HepG2 (cell line): ENCODE results near the gene COQ7. TPM values are rescaled to one million over a fixed set of nuclear protein-coding genes. Genes with fewer than 3 reads are reported as not detected.
A peak's percentile ranks its signal among the peaks of the same experiment; 100 is the strongest.

Experiments
- BRCA1 ChIP-seq: sonication (generic); formaldehyde crosslinking; IDR thresholded peaks from 2 replicates; pipeline ENCODE4 v1.4.0; 2020; ENCODE audit warnings: missing genetic modification reagents
- FOSL1 ChIP-seq: sonication (generic); formaldehyde crosslinking; IDR thresholded peaks from 2 replicates; pipeline ENCODE4 v1.9.0; 2021; ENCODE audit warnings: missing genetic modification reagents, borderline replicate concordance
- GABPB1 ChIP-seq: IDR thresholded peaks from 2 replicates; pipeline ENCODE4 v1.6.1; 2016; ENCODE audit warnings: mild to moderate bottlenecking, missing genetic modification reagents, moderate library complexity, missing compliant biosample characterization
- JUN ChIP-seq: sonication (generic); formaldehyde crosslinking; IDR thresholded peaks from 2 replicates; pipeline ENCODE4 v1.4.0; 2020; ENCODE audit warnings: mild to moderate bottlenecking, missing genetic modification reagents
- KIAA2018 ChIP-seq: sonication (generic); formaldehyde crosslinking; IDR thresholded peaks from 2 replicates; pipeline ENCODE4 v1.5.0; 2020; ENCODE audit warnings: mild to moderate bottlenecking, missing genetic modification reagents, borderline replicate concordance
- RFX1 ChIP-seq: fragments of 450-650 bp; IDR thresholded peaks from 2 replicates; pipeline ENCODE4 v1.6.1; 2017
- SALL1 ChIP-seq: sonication (generic); formaldehyde crosslinking; IDR thresholded peaks from 2 replicates; pipeline ENCODE4 v1.8.0; 2022; ENCODE audit warnings: mild to moderate bottlenecking, missing genetic modification reagents
- SUZ12 ChIP-seq: fragments of 150-350 bp; IDR thresholded peaks from 2 replicates; pipeline ENCODE4 v1.6.1; 2014; ENCODE audit warnings: low read depth, low read length
- ZBTB49 ChIP-seq: sonication (generic); formaldehyde crosslinking; IDR thresholded peaks from 2 replicates; pipeline ENCODE4 v1.4.0; 2020; ENCODE audit warnings: missing genetic modification reagents, borderline replicate concordance
- ZNF20 ChIP-seq: sonication (generic); formaldehyde crosslinking; IDR thresholded peaks from 2 replicates; pipeline ENCODE4 v1.4.0; 2020; ENCODE audit warnings: mild to moderate bottlenecking, moderate library complexity, missing genetic modification reagents
- ZNF251 ChIP-seq: sonication (generic); formaldehyde crosslinking; IDR thresholded peaks from 2 replicates; pipeline ENCODE4 v1.9.0; 2021; ENCODE audit warnings: mild to moderate bottlenecking, missing genetic modification reagents
- ZNF317 ChIP-seq: sonication (generic); formaldehyde crosslinking; IDR thresholded peaks from 2 replicates; pipeline ENCODE4 v1.5.0; 2020; ENCODE audit warnings: mild to moderate bottlenecking, missing genetic modification reagents
- ZNF747 ChIP-seq: sonication (generic); formaldehyde crosslinking; IDR thresholded peaks from 2 replicates; pipeline ENCODE4 v1.8.1; 2023; ENCODE audit warnings: missing genetic modification reagents, mild to moderate bottlenecking, borderline replicate concordance
- polyA plus RNA-seq, 8 experiments: library from polyadenylated mRNA; depleted of rRNA in 3 of 8; stranded (reverse) in 7 of 8; unstranded in 1 of 8; fragments of >200 nt; fragmentation: Illumina TruSeq in 4 of 8; extraction: Trizol in 4 of 8; gene quantifications; 2 replicates each; pipeline versions ENCODE4 v1.2.1 to v1.2.3, GENCODE V29; 2011 to 2016; ENCODE audit warnings: low read depth in 4 of 8, missing spikeins in 1 of 8, mixed read lengths in 1 of 8; ENCODE audit not compliant: insufficient read depth in 1 of 8
- total RNA-seq, 5 experiments: library from RNA; depleted of rRNA; stranded (reverse); fragments of >200 nt; fragmentation: Illumina TruSeq; extraction: Trizol; gene quantifications; 2 replicates each; pipeline ENCODE4 v1.2.3, GENCODE V29; 2016; ENCODE audit warnings: low read depth in 1 of 5
- TF ChIP-seq, protein P1 (sequence below): sonication (generic); formaldehyde crosslinking; IDR thresholded peaks from 2 replicates; pipeline ENCODE4 v1.5.1; 2020; ENCODE audit warnings: mild to moderate bottlenecking, missing genetic modification reagents, borderline replicate concordance
- TF ChIP-seq, protein P2 (sequence below): sonication (generic); formaldehyde crosslinking; conservative IDR thresholded peaks from 2 replicates; pipeline ENCODE4 v1.4.0; 2020; ENCODE audit warnings: missing genetic modification reagents

COQ7 gene
- total and polyA plus RNA-seq, 2 of the 13 experiments (the other 11 are each of a cell fraction or from before 2014, with no cell fraction given): 20.1 to 45.7 TPM

GRCh38 chr16:19108409-19109287, 41.2 kb downstream of the COQ7 start (continued):
- TF ChIP-seq, protein P1, sequence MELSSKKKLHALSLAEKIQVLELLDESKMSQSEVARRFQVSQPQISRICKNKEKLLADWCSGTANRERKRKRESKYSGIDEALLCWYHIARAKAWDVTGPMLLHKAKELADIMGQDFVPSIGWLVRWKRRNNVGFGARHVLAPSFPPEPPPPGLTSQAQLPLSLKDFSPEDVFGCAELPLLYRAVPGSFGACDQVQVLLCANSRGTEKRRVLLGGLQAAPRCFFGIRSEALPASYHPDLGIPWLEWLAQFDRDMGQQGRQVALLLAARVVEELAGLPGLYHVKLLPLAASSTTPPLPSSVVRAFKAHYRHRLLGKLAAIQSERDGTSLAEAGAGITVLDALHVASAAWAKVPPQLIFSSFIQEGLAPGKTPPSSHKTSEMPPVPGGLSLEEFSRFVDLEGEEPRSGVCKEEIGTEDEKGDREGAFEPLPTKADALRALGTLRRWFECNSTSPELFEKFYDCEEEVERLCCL: no peak
- TF ChIP-seq SALL1 (CRISPR knock-in tag): peak; percentile 5; the same call in 1 of the 2 replicates
- no peak for TF ChIP-seq KIAA2018 (CRISPR knock-in tag)
- no peak for TF ChIP-seq FOSL1 (CRISPR knock-in tag)
- no peak for TF ChIP-seq ZNF251 (CRISPR knock-in tag)
- peak; percentile 34 for TF ChIP-seq GABPB1 (CRISPR knock-in tag)
- 0 out of 2 replicates have a peak, but pooled peaks have one; percentile 46 for TF ChIP-seq ZNF317 (CRISPR knock-in tag)
- no peak for TF ChIP-seq RFX1
- TF ChIP-seq BRCA1 (CRISPR knock-in tag): 0 out of 2 replicates have a peak, but pooled peaks have one; percentile 35
- TF ChIP-seq JUN (CRISPR knock-in tag): peak; percentile 93; the same call in 1 of the 2 replicates
- TF ChIP-seq ZBTB49 (CRISPR knock-in tag): no peak
- no peak for TF ChIP-seq ZNF747 (CRISPR knock-in tag)
- TF ChIP-seq, protein P2, sequence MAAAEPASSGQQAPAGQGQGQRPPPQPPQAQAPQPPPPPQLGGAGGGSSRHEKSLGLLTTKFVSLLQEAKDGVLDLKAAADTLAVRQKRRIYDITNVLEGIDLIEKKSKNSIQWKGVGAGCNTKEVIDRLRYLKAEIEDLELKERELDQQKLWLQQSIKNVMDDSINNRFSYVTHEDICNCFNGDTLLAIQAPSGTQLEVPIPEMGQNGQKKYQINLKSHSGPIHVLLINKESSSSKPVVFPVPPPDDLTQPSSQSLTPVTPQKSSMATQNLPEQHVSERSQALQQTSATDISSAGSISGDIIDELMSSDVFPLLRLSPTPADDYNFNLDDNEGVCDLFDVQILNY (CRISPR knock-in tag): no peak
- no peak for TF ChIP-seq ZNF20 (CRISPR knock-in tag)
- no peak for TF ChIP-seq SUZ12
